EL (cell line): Measurements from ENCODE around the gene ATP8B3.

Experiments used
- DNase-seq: peaks from one replicate; pipeline ENCODE4 v3.0.0-alpha.2; 2016

The ATP8B3 gene

GRCh38 chr19:1851654-1852580, 39.8 kb upstream of the ATP8B3 start:
- no peak for DNase-seq

DNA sequence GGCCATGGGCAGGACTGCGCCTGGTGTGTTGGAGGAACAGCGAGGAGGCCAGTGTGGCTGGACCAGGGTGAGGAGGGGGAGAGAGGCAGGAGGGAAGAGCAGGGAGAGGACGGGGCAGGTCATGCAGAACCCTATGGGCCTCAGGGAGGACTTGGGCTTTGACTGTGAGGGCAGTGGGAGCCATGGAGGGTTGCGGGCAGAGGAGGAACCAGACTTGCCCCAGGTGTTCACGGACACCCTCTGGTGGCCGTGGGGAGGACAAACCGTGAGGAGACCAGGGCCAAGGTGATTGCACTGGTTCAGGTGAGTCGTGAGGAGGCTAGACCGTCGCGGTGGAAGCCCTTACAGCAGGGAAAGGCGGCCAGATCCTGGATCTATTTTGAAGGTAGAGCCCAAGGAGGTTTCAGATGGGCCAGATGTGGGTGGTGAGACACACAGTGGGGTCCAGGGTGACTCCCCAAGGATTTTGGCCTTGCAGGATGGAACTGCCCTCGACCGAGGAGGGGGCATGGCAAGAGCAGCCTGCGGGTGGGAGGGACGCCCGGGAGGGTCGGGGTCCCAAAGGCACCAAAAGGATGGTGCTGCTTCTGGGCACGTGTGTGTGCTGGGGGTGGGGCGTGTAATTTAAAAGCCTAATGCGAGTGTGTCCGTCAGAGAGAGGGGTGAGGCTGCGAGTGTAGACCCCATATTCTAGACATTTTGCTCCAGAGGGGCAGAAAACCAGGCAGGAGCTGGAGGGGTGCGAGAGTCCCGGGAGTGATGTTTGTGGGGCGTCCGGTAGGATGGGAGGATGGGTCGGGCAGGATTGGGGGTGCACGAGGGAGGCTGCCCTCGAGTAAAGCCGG, 39.0 kb upstream of the ATP8B3 start:
- no peak for DNase-seq

GRCh38 chr19:1849886-1850398, 37.9 kb upstream of the ATP8B3 start:
- no peak for DNase-seq

- no peak for DNase-seq
These were observed 37.0 kb upstream of the ATP8B3 start for GRCh38 chr19:1849132-1849474.

- DNase-seq, result peak; percentile 93
These were observed 36.5 kb upstream of the ATP8B3 start, which contains the start of gene REXO1 for GRCh38 chr19:1848399-1849131. REXO1 (minus strand) TSS chr19:1848483; CDS start chr19:1848358, 125 bp downstream.

GRCh38 chr19:1847684-1848398, 35.8 kb upstream of the ATP8B3 start:
- peak; percentile 54 for DNase-seq

DNA sequence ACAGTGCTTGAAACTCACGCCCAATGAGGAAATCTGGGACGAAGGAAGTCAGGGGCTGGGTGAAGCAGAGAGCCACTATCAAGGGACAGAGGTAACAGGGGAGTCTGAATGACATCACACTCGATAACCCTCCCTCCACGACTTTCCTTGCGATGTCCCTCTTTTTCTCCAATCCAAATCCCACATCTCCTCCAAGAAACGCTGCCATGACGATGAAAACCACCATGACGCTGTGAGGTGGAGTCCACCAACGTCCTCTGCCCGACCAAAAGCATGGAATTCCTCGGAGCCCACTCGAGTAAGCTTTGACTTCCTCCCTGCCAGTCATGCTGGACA, 35.2 kb upstream of the ATP8B3 start:
- no peak for DNase-seq

DNA sequence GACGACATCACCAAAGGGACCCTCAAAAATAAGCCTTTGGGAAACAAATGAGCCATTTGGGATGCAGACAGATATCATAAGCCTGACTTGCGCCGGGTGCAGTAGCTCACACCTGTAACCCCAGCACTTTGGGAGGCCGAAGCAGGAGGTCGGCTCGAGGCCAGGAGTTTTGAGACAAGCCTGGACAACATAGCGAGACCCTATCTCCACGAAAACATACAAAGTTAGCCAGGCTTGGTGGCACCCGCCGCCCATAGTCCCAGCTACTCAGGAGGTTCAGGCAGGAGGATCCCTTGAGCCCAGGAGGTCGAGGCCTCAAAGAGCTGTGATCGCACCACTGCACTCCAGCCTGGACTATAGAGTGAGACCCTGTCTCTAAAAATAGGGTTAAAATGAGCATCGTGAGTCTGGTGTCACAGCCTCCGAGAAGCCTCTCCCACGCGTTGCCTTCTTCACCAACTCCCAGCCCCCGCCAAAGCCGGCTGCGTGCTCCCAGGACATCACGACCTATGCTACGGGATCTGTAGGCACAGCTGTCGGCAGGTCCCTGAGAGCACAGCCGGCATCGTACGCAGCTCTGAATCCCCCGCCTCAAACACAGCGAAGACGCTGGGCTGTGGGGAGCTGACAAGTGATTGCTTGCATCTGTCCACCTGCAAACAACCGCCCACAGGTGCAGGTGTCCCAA, 34.6 kb upstream of the ATP8B3 start:
- DNase-seq, result no peak

DNA sequence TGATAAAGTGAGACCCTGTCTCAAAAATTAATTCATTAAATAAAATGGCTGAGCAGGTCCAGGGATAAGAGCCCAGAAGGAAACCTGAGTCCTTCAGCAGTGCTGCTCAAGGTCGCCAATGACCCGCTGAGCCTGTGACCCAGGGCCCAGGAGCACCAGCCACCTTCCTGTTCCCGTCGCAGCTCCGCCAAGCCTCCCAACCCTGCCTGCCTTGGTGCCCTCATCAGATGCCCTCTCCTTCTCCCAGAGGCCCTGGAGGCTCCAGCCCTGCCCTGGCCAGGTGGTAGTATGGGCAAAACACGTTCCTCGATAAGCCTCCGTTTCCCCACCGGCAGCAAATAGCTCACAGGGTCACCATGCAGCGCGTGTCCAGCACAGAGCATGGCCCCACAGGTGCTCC, 33.6 kb upstream of the ATP8B3 start:
- DNase-seq, result no peak

- no peak for DNase-seq
These were observed 33.0 kb upstream of the ATP8B3 start for GRCh38 chr19:1845125-1845515.

- DNase-seq, result no peak
These were observed 32.5 kb upstream of the ATP8B3 start for GRCh38 chr19:1844513-1845124.

- no peak for DNase-seq
These were observed 31.7 kb upstream of the ATP8B3 start for GRCh38 chr19:1843646-1844394.

DNA sequence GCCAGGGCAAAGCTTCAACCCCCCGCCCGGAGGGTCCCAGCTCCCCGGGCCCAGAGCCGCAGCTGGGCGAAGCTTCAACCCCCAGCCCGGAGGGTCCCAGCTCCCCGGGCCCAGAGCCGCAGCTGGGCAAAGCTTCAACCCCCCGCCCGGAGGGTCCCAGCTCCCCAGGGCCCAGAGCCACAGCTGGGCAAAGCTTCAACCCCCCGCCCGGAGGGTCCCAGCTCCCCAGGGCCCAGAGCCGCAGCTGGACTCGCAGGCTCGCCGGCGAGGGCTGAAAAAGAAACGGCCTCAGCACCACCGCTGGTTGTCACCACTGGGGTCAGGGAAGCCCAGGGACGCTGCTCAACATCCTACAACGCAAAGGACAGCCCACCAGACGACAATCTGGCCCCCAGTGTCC, 31.0 kb upstream of the ATP8B3 start:
- no peak for DNase-seq

GRCh38 chr19:1841209-1841924, 29.3 kb upstream of the ATP8B3 start:
- no peak for DNase-seq

DNA sequence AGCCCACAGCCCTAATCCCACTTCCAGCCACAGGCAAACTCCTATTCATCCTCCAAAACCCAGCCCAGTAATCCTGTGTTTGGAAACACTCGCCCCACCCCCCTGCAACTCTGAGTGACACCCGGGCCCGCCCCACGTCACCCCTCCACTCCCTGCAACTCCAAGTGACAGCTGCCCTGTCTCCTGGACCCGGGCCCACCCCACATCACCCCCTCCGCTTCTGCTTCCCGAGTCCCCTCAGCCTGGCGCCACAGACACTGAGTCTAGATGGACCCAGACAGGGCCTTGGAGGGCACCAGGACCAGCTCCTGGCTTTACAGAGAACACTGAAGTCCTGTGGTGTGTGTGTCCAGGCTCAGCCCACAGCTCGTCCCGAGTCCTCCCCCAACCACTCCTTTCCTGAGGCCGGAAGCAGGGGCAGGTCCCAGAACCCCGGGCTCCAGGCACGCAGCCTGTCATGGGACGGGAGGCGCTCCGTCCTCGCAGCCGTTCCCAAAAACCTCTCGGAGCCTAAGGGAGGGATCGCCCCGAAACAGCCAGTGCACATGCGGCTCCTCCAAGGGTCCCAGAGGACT, 28.6 kb upstream of the ATP8B3 start:
- no peak for DNase-seq

DNA sequence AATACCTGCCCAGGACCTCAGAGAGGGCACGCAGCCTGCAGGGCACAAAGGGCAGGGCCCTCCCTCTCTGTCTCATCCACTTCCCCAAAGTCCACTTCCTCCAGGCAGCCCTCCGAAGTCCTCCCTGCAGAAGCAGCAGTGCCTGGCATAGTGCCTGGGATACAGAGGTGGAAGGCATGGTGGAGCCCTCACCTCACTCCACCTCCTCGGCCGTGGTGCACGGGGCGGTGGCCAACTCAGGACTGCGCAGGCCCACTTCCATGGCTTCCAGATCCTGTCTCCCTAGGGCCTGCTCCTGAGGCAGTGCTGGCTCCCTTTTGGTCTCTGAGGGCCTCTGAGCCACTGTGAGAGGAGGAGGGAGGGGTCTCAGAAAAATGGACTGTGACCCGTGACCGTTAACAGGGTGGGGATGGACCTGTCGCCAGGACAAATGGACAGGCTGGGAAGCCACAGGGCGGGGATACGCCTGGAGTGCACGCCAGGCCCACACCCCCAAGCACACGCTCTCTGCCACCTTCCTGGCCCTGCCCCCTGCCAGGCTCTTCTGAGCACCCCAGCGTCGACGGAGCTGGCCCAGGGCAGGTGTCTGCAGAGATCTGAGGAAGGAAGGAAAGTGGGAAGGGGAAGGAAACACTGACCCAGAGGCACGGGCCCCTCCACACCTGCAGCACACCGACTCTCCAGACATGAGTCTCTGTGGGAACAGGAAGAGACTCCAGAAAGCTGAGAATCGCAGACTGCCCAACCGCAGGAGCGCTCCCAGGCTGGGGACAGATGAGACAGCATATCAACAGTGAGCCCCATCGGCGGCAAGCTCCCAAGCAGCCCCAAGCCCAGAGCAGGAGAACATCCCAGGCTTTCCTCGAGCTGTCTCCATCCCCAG, 27.8 kb upstream of the ATP8B3 start:
- no peak for DNase-seq

DNA sequence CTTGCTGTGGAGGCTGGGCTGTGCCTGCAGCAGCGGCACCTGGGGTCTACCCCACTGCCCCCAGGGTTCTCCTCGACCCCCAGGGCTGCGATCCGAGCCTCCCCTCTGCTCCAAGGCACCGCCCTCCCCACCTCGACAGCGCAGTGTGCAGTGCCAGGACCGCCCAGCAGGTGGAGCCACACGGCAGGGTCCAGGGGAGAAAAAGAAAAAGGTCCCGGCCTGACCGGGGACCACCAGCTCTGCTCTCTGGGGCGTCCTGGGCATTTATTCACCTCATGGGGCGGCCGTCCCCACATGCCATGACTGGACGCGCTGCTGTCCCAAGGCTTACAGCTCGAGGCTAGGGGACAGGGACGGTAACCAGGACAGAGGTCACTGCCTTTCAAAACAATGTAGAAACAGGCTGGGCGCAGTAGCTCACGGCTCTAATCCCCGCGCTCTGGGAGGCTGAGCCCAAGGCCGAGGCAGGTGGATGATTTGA, 25.6 kb upstream of the ATP8B3 start:
- DNase-seq, result peak; percentile 33

DNA sequence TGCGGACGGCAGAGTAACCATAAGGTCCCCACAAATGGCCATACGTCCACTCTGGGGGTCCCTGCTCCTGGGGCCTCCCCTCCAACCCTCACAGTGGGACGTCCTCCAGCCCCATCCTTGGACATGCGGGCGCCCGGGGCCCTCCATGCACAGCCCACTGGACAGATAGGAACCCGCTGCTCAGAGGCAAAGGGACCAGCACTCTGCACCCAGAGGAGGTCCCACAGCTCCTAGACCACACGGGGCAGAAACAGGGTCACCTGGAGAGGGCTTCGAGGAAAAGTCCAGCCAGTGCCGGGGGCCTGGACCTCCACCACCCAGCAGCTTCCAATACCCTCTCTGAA, 25.1 kb upstream of the ATP8B3 start:
- DNase-seq, result no peak
